H1 (cell line): ENCODE data around the gene RIIAD1. TPM values are rescaled to one million over a fixed set of nuclear protein-coding genes. Genes with fewer than 3 reads are reported as not detected.

ENCODE experiments used
- BACH1 ChIP-seq: IDR thresholded peaks from 2 replicates; pipeline ENCODE4 v1.6.1; 2012; ENCODE audit warnings: low read length, improper control_type of control experiment
- CTCF ChIP-seq, 3 experiments: IDR thresholded peaks; 1 replicate in 2 of 3; 2 replicates in 1 of 3; pipeline versions ENCODE4 v1.5.1 to v1.6.1; 2011; ENCODE audit warnings: low read length in 3 of 3, mild to moderate bottlenecking in 3 of 3, inconsistent platforms in 2 of 3, low read depth in 1 of 3, moderate library complexity in 1 of 3; ENCODE audit not compliant: insufficient read depth in 1 of 3; ENCODE audit errors: control extremely low read depth in 1 of 3
- EGR1 ChIP-seq: IDR thresholded peaks from 2 replicates; pipeline ENCODE4 v1.6.1; 2011; ENCODE audit warnings: low read depth, low read length, borderline replicate concordance
- HDAC6 ChIP-seq: IDR thresholded peaks from one replicate; pipeline ENCODE4 v1.7.1; 2012; ENCODE audit warnings: low read depth, mild to moderate bottlenecking, inconsistent platforms, low read length, moderate library complexity
- POLR2AphosphoS5 ChIP-seq: IDR thresholded peaks from 2 replicates; pipeline ENCODE4 v1.6.1; 2011; ENCODE audit warnings: low read depth, low read length
- SRF ChIP-seq: IDR thresholded peaks from 2 replicates; pipeline ENCODE4 v1.6.1; 2011; ENCODE audit warnings: mild to moderate bottlenecking, low read depth, low read length, moderate library complexity
- polyA plus RNA-seq, 7 experiments: library from polyadenylated mRNA; depleted of rRNA in 3 of 7; stranded (reverse) in 5 of 7; unstranded in 2 of 7; fragments of >200 nt in 5 of 7; fragments of 200-250 nt in 2 of 7; gene quantifications; 1 replicate in 5 of 7; 2 replicates in 1 of 7; 4 replicates in 1 of 7; pipeline versions ENCODE4 v1.2.1 to v1.2.3, GENCODE V29; 2011 to 2013; ENCODE audit warnings: missing spikeins in 2 of 7, mixed read lengths in 2 of 7
- total RNA-seq: library from RNA; stranded (reverse); fragmentation: NEBNext Ultra II Directional; extraction: Animal tissue kit (Norgen Biotek cat#: 25700); gene quantifications from 2 replicates; pipeline ENCODE4 v1.2.1, GENCODE V29; 2021
- TF ChIP-seq, protein P1 (sequence below): fragments of 300-600 bp; sonication (generic); IDR thresholded peaks from 2 replicates; pipeline ENCODE4 v1.7.1; 2012; ENCODE audit warnings: low read length, moderate library complexity, mild to moderate bottlenecking, inconsistent platforms; ENCODE audit not compliant: insufficient replicate concordance
- TF ChIP-seq, protein P2 (sequence below): IDR thresholded peaks from 2 replicates; pipeline ENCODE4 v1.6.1; 2012; ENCODE audit warnings: low read length, inconsistent platforms

The RIIAD1 gene
- total and polyA plus RNA-seq, 2 of the 8 experiments (the other 6 are each of a cell fraction or from before 2014, with no cell fraction given): not detected

DNA sequence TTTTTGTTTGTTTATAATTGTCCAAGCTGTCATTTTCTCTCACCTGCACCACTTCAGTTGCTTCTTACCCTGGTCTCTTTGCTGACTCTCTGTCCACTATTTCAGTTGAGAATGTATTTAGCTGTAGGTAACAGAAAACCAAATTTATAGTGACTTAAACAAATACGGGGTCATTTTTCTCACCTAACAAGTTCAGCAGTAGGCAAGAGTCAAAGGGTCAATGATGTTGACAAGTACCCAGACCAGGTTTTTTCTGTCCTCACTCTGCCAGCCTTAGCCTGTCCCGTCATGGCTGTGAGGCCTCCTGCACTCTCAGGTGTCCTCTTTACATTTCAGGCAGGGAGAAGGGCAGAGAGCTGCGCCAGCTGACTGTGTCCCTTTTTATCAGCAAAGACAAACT, 11.8 kb downstream of the RIIAD1 start (continued):
- TF ChIP-seq, protein P1, sequence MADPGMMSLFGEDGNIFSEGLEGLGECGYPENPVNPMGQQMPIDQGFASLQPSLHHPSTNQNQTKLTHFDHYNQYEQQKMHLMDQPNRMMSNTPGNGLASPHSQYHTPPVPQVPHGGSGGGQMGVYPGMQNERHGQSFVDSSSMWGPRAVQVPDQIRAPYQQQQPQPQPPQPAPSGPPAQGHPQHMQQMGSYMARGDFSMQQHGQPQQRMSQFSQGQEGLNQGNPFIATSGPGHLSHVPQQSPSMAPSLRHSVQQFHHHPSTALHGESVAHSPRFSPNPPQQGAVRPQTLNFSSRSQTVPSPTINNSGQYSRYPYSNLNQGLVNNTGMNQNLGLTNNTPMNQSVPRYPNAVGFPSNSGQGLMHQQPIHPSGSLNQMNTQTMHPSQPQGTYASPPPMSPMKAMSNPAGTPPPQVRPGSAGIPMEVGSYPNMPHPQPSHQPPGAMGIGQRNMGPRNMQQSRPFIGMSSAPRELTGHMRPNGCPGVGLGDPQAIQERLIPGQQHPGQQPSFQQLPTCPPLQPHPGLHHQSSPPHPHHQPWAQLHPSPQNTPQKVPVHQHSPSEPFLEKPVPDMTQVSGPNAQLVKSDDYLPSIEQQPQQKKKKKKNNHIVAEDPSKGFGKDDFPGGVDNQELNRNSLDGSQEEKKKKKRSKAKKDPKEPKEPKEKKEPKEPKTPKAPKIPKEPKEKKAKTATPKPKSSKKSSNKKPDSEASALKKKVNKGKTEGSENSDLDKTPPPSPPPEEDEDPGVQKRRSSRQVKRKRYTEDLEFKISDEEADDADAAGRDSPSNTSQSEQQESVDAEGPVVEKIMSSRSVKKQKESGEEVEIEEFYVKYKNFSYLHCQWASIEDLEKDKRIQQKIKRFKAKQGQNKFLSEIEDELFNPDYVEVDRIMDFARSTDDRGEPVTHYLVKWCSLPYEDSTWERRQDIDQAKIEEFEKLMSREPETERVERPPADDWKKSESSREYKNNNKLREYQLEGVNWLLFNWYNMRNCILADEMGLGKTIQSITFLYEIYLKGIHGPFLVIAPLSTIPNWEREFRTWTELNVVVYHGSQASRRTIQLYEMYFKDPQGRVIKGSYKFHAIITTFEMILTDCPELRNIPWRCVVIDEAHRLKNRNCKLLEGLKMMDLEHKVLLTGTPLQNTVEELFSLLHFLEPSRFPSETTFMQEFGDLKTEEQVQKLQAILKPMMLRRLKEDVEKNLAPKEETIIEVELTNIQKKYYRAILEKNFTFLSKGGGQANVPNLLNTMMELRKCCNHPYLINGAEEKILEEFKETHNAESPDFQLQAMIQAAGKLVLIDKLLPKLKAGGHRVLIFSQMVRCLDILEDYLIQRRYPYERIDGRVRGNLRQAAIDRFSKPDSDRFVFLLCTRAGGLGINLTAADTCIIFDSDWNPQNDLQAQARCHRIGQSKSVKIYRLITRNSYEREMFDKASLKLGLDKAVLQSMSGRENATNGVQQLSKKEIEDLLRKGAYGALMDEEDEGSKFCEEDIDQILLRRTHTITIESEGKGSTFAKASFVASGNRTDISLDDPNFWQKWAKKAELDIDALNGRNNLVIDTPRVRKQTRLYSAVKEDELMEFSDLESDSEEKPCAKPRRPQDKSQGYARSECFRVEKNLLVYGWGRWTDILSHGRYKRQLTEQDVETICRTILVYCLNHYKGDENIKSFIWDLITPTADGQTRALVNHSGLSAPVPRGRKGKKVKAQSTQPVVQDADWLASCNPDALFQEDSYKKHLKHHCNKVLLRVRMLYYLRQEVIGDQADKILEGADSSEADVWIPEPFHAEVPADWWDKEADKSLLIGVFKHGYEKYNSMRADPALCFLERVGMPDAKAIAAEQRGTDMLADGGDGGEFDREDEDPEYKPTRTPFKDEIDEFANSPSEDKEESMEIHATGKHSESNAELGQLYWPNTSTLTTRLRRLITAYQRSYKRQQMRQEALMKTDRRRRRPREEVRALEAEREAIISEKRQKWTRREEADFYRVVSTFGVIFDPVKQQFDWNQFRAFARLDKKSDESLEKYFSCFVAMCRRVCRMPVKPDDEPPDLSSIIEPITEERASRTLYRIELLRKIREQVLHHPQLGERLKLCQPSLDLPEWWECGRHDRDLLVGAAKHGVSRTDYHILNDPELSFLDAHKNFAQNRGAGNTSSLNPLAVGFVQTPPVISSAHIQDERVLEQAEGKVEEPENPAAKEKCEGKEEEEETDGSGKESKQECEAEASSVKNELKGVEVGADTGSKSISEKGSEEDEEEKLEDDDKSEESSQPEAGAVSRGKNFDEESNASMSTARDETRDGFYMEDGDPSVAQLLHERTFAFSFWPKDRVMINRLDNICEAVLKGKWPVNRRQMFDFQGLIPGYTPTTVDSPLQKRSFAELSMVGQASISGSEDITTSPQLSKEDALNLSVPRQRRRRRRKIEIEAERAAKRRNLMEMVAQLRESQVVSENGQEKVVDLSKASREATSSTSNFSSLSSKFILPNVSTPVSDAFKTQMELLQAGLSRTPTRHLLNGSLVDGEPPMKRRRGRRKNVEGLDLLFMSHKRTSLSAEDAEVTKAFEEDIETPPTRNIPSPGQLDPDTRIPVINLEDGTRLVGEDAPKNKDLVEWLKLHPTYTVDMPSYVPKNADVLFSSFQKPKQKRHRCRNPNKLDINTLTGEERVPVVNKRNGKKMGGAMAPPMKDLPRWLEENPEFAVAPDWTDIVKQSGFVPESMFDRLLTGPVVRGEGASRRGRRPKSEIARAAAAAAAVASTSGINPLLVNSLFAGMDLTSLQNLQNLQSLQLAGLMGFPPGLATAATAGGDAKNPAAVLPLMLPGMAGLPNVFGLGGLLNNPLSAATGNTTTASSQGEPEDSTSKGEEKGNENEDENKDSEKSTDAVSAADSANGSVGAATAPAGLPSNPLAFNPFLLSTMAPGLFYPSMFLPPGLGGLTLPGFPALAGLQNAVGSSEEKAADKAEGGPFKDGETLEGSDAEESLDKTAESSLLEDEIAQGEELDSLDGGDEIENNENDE: no peak
- TF ChIP-seq POLR2AphosphoS5: no peak
- TF ChIP-seq, protein P2, sequence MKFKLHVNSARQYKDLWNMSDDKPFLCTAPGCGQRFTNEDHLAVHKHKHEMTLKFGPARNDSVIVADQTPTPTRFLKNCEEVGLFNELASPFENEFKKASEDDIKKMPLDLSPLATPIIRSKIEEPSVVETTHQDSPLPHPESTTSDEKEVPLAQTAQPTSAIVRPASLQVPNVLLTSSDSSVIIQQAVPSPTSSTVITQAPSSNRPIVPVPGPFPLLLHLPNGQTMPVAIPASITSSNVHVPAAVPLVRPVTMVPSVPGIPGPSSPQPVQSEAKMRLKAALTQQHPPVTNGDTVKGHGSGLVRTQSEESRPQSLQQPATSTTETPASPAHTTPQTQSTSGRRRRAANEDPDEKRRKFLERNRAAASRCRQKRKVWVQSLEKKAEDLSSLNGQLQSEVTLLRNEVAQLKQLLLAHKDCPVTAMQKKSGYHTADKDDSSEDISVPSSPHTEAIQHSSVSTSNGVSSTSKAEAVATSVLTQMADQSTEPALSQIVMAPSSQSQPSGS: no peak
- no peak for TF ChIP-seq BACH1
- no peak for TF ChIP-seq EGR1
- TF ChIP-seq CTCF (IDR thresholded peaks at IDR 0.05; ENCODE audit: control extremely low read depth in 1 of 3, insufficient read depth in 1 of 3, low read depth in 1 of 3, low read length in 3 of 3): no peak
- no peak for TF ChIP-seq HDAC6
- no peak for TF ChIP-seq SRF
